HG02642 (cell line): ENCODE data around the gene NAA60.

Experiments
- ATAC-seq: cut with Tn5 transposase; IDR thresholded peaks from one replicate; pipeline ENCODE4 v1.9.1; 2021; ENCODE audit warnings: mild to moderate bottlenecking; ENCODE audit not compliant: unreplicated experiment, poor library complexity

Gene NAA60

DNA sequence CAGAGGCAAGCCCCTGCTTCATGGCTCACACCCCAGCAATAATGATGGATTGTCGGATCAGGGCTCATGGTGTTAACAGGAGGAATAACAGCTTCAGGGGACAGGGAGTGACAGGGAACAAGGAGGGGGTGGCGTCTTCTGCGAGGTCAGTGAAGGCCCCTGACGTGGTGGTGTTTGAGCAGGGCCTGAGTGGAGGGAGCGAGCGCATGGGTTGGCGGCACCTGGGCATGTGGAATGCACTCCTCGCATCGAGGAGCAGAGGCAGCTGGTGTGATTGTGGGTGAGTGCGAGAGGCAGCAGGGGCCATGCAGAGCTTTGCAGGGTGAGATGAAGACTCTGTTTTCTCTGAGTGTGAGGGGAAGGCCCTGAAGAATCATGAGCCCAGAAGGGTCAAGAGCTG, 90.6 kb downstream of the NAA60 start:
- no peak for ATAC-seq

DNA sequence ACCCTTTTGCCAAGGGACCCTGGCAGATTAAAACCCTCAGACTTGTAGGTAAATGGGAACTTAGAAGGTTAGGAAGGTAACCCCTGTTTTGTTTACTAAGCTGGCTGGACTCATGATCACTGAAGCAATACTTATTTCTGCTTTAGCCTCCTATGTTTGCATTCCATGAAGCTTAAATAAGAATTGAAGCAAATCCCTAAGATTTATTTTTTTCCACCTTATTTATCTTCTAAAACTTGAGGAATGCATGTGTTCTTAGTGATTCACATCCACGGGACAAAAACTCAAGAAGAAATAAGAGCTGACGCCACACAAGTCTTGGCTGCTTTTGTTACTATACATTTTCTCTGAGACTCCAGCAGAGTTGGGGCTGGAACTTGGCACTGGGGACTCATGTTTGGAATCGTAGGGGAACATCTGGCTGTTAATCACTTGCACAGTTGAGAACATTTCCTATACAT, 92.8 kb downstream of the NAA60 start:
- no peak for ATAC-seq
